HEK293T (cell line): ENCODE data around the gene UBE3B.

Source experiments
- CTCF ChIA-PET: fragments of 350-600 bp; formaldehyde crosslinking; extraction: SDS; loops from one replicate; lab custom pipeline; 2021; ENCODE audit warnings: antibody characterized with exemption, inconsistent platforms; lab: Yijun Ruan, JAX
- POLR2A ChIA-PET: fragments of 350-600 bp; formaldehyde crosslinking; extraction: SDS; loops from one replicate; lab custom pipeline; 2020; ENCODE audit warnings: antibody characterized with exemption, inconsistent platforms; lab: Yijun Ruan, JAX
- DNase-seq: peaks from one replicate; pipeline ENCODE4 v3.0.0; 2012; ENCODE audit warnings: mixed read lengths; ENCODE audit errors: extremely low spot score
- ARNT ChIP-seq: fragments of 450-650 bp; IDR thresholded peaks from 2 replicates; pipeline ENCODE4 v1.6.1; 2017; ENCODE audit warnings: mild to moderate bottlenecking
- BHLHE40 ChIP-seq: fragments of 450-650 bp; IDR thresholded peaks from 2 replicates; pipeline ENCODE4 v1.6.1; 2016; ENCODE audit warnings: mild to moderate bottlenecking, moderate library complexity, borderline replicate concordance
- CTBP1 ChIP-seq: fragments of 450-650 bp; IDR thresholded peaks from 2 replicates; pipeline ENCODE4 v1.6.1; 2016; ENCODE audit warnings: borderline replicate concordance
- ELF4 ChIP-seq: fragments of 450-650 bp; IDR thresholded peaks from 2 replicates; pipeline ENCODE4 v1.6.1; 2017; ENCODE audit warnings: antibody characterized with exemption
- FOXA1 ChIP-seq: fragments of 450-650 bp; IDR thresholded peaks from 2 replicates; pipeline ENCODE4 v1.6.1; 2016; ENCODE audit warnings: mild to moderate bottlenecking
- FOXK2 ChIP-seq: fragments of 450-650 bp; IDR thresholded peaks from 2 replicates; pipeline ENCODE4 v1.6.1; 2016; ENCODE audit warnings: mild to moderate bottlenecking
- FOXM1 ChIP-seq: fragments of 450-650 bp; IDR thresholded peaks from 2 replicates; pipeline ENCODE4 v1.6.1; 2017; ENCODE audit warnings: mild to moderate bottlenecking, borderline replicate concordance
- HDGF ChIP-seq: fragments of 450-650 bp; IDR thresholded peaks from 2 replicates; pipeline ENCODE4 v1.6.1; 2017; ENCODE audit warnings: antibody characterized with exemption, borderline replicate concordance
- L3MBTL2 ChIP-seq: fragments of 450-650 bp; conservative IDR thresholded peaks from 2 replicates; pipeline ENCODE4 v1.6.1; 2016; ENCODE audit warnings: mild to moderate bottlenecking
- LEF1 ChIP-seq: fragments of 450-650 bp; IDR thresholded peaks from 2 replicates; pipeline ENCODE4 v1.6.1; 2017; ENCODE audit warnings: mild to moderate bottlenecking, borderline replicate concordance
- NFRKB ChIP-seq: fragments of 450-650 bp; IDR thresholded peaks from 2 replicates; pipeline ENCODE4 v1.6.1; 2016; ENCODE audit warnings: mild to moderate bottlenecking, moderate library complexity
- PKNOX1 ChIP-seq: fragments of 450-650 bp; IDR thresholded peaks from 2 replicates; pipeline ENCODE4 v1.6.1; 2016
- SP1 ChIP-seq: fragments of 450-650 bp; IDR thresholded peaks from 2 replicates; pipeline ENCODE4 v1.6.1; 2017
- SUZ12 ChIP-seq: fragments of 450-650 bp; IDR thresholded peaks from 2 replicates; pipeline ENCODE4 v1.6.1; 2016; ENCODE audit warnings: mild to moderate bottlenecking
- TARDBP ChIP-seq: fragments of 450-650 bp; IDR thresholded peaks from 2 replicates; pipeline ENCODE4 v1.6.1; 2016
- ZNF384 ChIP-seq: fragments of 450-650 bp; IDR thresholded peaks from 2 replicates; pipeline ENCODE4 v1.6.1; 2016

UBE3B gene

GRCh38 chr12:109580272-109580671, 102.8 kb downstream of the UBE3B start:
- TF ChIP-seq NFRKB (no peak), HDGF (no peak), TARDBP (no peak), FOXM1 (no peak), PKNOX1 (no peak), ELF4 (no peak), L3MBTL2 (no peak), ARNT (no peak), SUZ12 (no peak), FOXK2 (no peak)
- no peak for DNase-seq
- CTCF ChIA-PET = no interaction called here
- POLR2A ChIA-PET = no interaction called here

- TF ChIP-seq FOXK2 (no peak), HDGF (no peak)
- POLR2A ChIA-PET = no interaction called here
- no peak for DNase-seq
- CTCF ChIA-PET = no interaction called here
These were observed 103.4 kb downstream of the UBE3B start for GRCh38 chr12:109580684-109581333.

DNA sequence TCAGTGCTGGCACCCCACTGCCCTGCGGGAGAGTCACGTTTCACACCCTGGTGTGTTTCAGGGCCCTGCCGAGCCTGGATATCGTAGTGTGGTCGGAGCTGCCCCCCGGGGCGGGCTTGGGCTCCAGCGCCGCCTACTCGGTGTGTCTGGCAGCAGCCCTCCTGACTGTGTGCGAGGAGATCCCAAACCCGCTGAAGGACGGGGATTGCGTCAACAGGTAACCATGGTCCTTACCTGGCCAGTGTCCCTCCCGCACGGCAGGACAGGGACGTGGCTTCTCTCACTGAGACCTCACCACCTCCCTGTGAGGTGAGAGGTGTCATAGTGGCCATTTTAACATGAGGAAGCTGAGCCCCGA, 103.9 kb downstream of the UBE3B start:
- CTCF ChIA-PET = no interaction called here
- no peak for TF ChIP-seq FOXK2
- TF ChIP-seq SUZ12 = no peak
- no peak for TF ChIP-seq TARDBP
- TF ChIP-seq HDGF = no peak
- no peak for TF ChIP-seq FOXA1
- TF ChIP-seq L3MBTL2 = no peak
- TF ChIP-seq NFRKB = no peak
- no peak for TF ChIP-seq CTBP1
- TF ChIP-seq ZNF384 = no peak
- no peak for TF ChIP-seq LEF1
- POLR2A ChIA-PET = no interaction called here
- DNase-seq = no peak

- POLR2A ChIA-PET = no interaction called here
- TF ChIP-seq PKNOX1 (no peak), HDGF (no peak), FOXA1 (no peak), SUZ12 (no peak), L3MBTL2 (no peak), BHLHE40 (no peak), CTBP1 (no peak)
These were observed 104.4 kb downstream of the UBE3B start for GRCh38 chr12:109581856-109582255.

DNA sequence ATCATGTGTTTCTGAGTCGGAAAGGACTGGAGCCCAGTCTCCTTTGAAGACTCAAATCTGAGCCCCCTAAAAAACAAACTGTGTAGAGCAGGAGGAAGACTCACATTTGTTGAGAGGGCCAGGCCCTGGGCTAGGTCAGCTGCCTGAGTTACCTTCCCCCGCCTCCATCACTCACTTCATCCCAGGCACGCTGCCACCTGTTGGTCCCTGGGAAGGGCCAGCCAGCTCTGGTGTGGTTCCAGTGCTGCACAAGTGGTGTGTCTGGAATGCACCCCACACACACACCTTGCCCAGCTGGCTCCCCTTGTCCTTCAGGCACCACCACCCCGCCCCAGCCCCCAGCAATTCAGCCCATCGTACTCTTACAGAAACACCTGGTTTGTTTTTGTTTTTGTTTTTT, 105.2 kb downstream of the UBE3B start:
- CTCF ChIA-PET = no interaction called here
- TF ChIP-seq FOXA1 (no peak), LEF1 (no peak), PKNOX1 (no peak), ARNT (no peak), FOXK2 (no peak), BHLHE40 (no peak), TARDBP (no peak)

More at GRCh38 chr12:109581856-109582255, 104.4 kb downstream of the UBE3B start:
- DNase-seq = no peak
- CTCF ChIA-PET = no interaction called here

GRCh38 chr12:109583733-109584132, 106.3 kb downstream of the UBE3B start:
- ChIA-PET POLR2A (no interaction called here), CTCF (no interaction called here)
- TF ChIP-seq L3MBTL2 = no peak
- TF ChIP-seq CTBP1 = no peak
- no peak for TF ChIP-seq SUZ12
- TF ChIP-seq SP1 = no peak
- no peak for TF ChIP-seq FOXA1
- TF ChIP-seq HDGF = no peak
- TF ChIP-seq BHLHE40 = no peak
- no peak for TF ChIP-seq ARNT
- no peak for DNase-seq

More for the DNA sequence above, 105.2 kb downstream of the UBE3B start:
- DNase-seq = no peak
- POLR2A ChIA-PET = no interaction called here
